RWPE1 (cell line): ENCODE data around the gene RAB36.

ENCODE experiments used
- CTCF ChIA-PET: fragments of 350-600 bp; sonication (Branson Sonifier 250); formaldehyde crosslinking; extraction: SDS; loops from one replicate; lab custom pipeline; 2021; lab: Yijun Ruan, JAX
- POLR2A ChIA-PET: fragments of 400-600 bp; formaldehyde crosslinking; extraction: SDS; loops from one replicate; lab custom pipeline; 2020; ENCODE audit warnings: antibody characterized with exemption; ENCODE audit not compliant: low non-redundant PET; lab: Yijun Ruan, JAX
- DNase-seq: peaks from one replicate; pipeline ENCODE4 v3.0.0; 2012; ENCODE audit warnings: low spot score
- H3K27ac ChIP-seq: fragments of 450-650 bp; 2 replicates; pipeline ENCODE4 v1.5.1; 2017
- TF ChIP-seq, protein P1 (sequence below): fragments of 450-650 bp; conservative IDR thresholded peaks from 2 replicates; pipeline ENCODE4 v1.5.1; 2017; ENCODE audit warnings: low read depth, mild to moderate bottlenecking

The RAB36 gene

DNA sequence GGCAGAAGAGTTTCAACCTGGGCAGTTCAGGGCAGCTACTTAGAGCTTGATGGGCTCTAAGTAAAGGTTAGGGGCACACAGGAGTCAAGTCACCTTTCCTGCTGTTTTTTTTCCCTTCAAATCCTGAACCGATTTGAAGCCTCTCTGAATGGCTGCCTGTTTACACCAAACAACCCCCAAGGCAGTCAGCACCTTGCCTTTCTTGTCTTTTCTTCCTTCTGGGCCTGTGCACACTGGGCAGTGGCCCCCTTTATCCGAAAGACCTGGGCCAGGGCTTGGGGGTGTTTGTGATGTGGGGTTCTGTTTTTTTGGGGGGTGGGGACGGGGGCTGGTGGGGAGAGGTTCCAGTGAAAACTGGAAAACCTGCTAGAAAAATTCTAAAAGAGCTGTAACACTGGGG is 7.8 kb upstream of the RAB36 start:
- no peak overlapping the region for H3K27ac ChIP-seq
- POLR2A ChIA-PET, result no interaction called here
- TF ChIP-seq, protein P1, sequence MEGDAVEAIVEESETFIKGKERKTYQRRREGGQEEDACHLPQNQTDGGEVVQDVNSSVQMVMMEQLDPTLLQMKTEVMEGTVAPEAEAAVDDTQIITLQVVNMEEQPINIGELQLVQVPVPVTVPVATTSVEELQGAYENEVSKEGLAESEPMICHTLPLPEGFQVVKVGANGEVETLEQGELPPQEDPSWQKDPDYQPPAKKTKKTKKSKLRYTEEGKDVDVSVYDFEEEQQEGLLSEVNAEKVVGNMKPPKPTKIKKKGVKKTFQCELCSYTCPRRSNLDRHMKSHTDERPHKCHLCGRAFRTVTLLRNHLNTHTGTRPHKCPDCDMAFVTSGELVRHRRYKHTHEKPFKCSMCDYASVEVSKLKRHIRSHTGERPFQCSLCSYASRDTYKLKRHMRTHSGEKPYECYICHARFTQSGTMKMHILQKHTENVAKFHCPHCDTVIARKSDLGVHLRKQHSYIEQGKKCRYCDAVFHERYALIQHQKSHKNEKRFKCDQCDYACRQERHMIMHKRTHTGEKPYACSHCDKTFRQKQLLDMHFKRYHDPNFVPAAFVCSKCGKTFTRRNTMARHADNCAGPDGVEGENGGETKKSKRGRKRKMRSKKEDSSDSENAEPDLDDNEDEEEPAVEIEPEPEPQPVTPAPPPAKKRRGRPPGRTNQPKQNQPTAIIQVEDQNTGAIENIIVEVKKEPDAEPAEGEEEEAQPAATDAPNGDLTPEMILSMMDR, result no peak
- no peak for DNase-seq
- CTCF ChIA-PET, result no interaction called here

DNA sequence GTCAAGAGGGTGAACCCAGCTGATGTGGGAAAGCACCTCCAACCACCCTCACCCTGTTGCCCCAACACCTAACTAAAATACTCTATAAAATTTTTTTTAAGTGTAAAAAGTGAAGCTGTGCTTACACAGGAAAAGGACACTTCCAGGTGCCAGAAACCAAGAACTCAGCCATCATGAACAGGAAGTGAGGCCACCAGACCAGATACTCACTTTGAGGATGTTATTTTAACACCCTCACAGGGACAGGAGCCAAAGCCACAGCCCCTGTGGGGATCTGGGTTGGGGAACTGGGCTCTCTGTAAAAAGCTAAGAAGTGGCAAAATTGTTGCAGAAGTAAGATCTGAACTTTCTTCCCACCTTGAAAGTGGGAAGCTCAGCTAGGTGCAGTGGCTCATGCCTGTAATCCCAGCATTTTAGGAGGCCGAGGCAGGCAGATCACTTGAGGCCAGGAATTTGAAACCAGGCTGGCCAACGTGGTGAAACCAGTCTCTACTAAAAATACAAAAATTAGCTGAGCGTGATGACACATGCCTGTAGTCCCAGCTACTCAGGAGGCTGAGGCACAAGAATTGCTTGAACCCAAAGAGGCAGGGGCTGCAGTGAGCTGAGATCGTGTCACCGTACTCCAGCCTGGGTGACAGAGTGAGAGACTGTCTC is 7.2 kb upstream of the RAB36 start:
- peak overlapping the region; percentile 56 for H3K27ac ChIP-seq
- DNase-seq, result no peak
- ChIA-PET CTCF (interaction anchor here (0.6 to 0.8 kb wide), 2 partner anchors 35 to 182 kb away, joined by 3 to 5 read pairs; no protein-coding TSS in a partner anchor), POLR2A (no interaction called here)
- TF ChIP-seq, protein P1, result no peak

DNA sequence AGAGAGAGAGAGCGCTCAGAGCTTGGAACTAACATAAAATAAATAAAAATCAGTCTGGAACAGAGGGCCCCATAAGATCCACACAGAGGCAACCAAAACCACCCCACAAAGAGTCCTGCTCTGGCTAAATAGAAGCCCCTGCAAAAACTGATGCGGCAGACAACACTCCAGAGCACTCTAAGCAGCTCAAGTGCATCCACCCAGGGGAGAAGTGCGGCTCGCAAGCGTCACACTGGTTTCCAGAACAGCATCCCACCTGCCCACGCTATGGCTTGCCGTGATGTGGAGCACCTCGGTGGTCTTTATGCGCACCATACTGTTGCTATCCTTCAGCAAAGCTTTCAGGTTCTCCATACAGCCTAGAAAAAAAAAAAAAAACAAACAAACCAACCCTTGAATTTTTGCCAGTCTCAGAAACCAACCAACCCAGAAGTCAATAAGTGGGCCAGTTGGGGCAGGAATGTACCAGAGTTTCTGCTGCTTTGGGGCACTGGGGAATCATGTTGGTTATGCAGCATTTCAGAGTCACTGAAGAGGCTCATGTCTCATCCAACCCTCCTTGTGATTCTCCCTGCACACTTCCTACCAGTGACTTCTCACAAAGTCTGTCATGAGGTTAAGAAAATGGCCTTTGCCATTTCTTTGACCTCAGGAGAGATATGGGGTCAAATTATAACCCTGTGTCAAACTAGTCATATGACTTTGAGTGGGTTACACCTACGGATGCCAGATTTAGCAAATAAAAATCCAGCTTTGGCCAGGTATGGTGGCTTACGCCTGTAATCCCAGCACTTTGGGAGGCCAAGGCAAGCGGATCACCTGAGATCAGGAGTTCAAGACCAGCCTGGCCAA is 6.5 kb upstream of the RAB36 start:
- TF ChIP-seq, protein P1, result no peak
- H3K27ac ChIP-seq, result peak overlapping the region; percentile 56
- ChIA-PET CTCF (interaction anchor here (0.6 to 0.8 kb wide), 3 partner anchors 17 to 183 kb away, joined by 3 to 6 read pairs (median 5); no protein-coding TSS in a partner anchor), POLR2A (no interaction called here)
- DNase-seq, result no peak

DNA sequence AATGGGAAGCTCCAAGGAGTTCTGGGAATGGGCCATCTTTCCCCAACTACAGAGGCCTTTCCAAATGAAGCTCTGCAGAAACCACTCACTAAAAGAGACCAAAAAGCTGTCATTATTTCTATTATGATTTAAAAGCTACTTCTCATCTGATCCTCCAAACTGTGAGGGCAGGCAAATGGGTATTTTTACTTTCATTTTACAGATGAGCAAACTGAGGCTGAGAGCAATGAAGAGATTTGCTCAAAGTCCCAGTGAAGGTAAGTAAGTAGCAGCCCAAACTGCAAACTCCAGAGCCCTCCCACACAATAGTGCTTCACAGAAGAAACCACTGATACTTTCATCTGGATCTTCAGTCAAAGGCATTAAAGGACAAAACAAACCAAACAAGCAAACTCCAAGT is 4.9 kb upstream of the RAB36 start:
- CTCF ChIA-PET, result no interaction called here
- H3K27ac ChIP-seq, result no peak overlapping the region
- POLR2A ChIA-PET, result no interaction called here

DNA sequence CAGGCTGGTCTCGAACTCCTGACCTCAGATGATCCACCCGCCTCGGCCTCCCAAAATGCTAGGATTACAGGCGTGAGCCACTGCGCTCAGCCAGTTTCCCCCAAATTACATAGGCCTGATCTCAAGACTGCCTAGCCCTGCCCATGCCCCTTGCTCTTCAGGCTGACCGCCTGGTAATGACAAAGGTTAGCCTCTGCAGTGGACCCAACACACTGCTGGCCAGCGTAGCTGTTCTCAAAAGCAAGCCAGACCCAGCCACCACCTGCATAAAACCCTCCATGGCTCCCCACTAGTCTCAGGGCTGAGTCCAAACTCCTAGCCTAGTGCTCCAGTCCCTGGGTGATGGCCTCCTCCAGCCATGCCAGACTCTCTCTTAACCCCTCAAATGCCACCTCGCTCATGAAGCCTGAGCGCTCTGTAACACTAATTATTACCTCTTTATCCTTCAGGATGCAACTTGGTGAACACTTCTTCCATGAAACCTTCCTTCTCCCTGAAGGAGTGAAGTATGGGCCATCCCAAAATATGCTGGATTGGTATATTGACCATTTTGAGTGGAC is 2.7 kb upstream of the RAB36 start:
- peak overlapping the region; percentile 68 for H3K27ac ChIP-seq
- ChIA-PET POLR2A (no interaction called here), CTCF (no interaction called here)
- TF ChIP-seq, protein P1, result no peak
- no peak for DNase-seq

More for the DNA sequence above, 4.9 kb upstream of the RAB36 start:
- no peak for DNase-seq
- TF ChIP-seq, protein P1, result no peak

DNA sequence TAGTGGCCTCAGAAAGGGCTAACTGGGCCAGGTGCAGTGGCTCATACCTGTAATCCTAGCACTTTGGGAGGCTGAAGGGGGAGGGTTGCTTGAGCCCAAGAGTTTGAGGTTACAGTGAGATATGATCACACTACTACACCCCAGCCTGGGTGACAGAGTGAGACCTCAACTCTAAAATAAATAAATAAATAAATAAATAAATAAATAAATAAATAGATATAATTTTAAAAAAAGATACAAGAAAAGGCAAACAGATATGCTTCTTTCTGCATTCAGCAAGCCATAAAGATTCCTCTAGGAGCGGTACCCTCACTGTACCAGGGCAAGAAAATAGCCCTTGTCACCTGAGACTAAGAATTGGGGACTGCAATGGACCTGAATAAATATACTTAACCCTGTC is 2.2 kb upstream of the RAB36 start:
- TF ChIP-seq, protein P1, result no peak
- no peak overlapping the region for H3K27ac ChIP-seq
- ChIA-PET POLR2A (no interaction called here), CTCF (no interaction called here)
- no peak for DNase-seq
